ENCODE measurements around the gene NOTCH1. TPM values are rescaled to one million over a fixed set of nuclear protein-coding genes. Genes with fewer than 3 reads are reported as not detected.

NOTCH1 gene
- total and polyA plus RNA-seq, 2 of the 4 experiments (the other 2 are of a cell fraction), result 1.8 to 6.0 TPM

DNA sequence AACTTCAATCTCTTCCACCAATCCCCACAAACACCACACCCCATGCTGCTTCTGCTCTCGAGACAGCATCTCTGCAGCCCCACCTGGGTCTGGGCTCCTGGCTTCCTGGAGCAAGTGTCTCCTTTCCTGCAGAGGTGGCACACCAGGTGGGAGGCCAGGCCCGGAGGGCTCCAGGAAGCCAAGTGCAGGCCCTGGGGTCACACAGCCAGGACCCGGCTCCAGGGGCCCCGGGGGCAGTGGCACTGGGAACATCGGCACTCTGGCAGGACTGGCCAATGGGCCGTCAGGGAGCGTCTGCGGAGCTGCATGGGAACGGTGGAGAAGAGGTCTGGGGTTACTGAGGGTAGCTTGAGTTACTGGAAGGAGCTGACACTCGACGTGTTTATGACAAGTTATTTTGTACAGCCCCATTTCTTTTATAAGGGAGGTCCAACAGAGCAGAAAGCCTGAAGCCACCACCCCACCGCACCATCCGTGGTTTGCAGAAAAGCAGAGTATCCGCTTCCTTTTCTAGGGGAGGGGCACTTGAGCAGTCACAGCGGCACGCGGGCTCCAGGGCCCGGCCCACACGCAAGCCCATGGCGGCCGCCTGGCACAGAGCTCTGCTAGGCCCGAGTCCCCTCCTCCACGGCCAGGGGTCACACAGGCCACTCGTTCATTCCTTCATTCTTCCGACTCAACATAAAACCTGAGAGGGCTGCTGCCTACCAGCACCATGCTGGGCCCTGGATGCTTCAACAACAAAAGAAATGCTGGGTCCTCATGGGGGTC lies 91.6 kb downstream of the NOTCH1 start:
- no TSS peak for BruUV-seq (replicated peaks)
- Histone ChIP-seq H3K23ac (ENCODE audit: low read depth, low read length) (no peak overlapping the region), H4K91ac (ENCODE audit: insufficient read depth, low read depth, low read length) (no peak overlapping the region), H2AK5ac (ENCODE audit: low read depth, low read length) (no peak overlapping the region), H3K9ac (ENCODE audit: low read depth, low read length) (no peak overlapping the region), H3K36me3 (ENCODE audit: control insufficient read depth, insufficient read depth, low read length) (peaks cover 75% of the 10 kb centered on the region), H2AFZ (replicated peaks; ENCODE audit: low read length, poor library complexity) (no peak overlapping the region), H3K27me3 (ENCODE audit: control insufficient read depth, insufficient read depth, low read length) (no peaks in the 10 kb centered on the region), H4K8ac (ENCODE audit: low read depth in 2 of 2, low read length in 2 of 2) (no peak overlapping the region), H3K14ac (replicated peaks; ENCODE audit: low read depth, low read length) (no peak overlapping the region), H2BK15ac (ENCODE audit: low read depth, low read length) (no peak overlapping the region), H3K79me1 (ENCODE audit: low read depth in 1 of 2, low read length in 2 of 2) (peaks cover 6 to 25% of the 10 kb centered on the region in 2 experiments; a peak in 3 of 4 replicates), H3K4me3 (ENCODE audit: insufficient read depth, low read depth, low read length) (no peak overlapping the region), H4K20me1 (ENCODE audit: insufficient read depth, low read length) (peaks cover 14% of the 10 kb centered on the region), H3K18ac (ENCODE audit: low read depth, low read length) (no peak overlapping the region), H3K27ac (ENCODE audit: insufficient read depth, low read length) (no peak overlapping the region), H3K9me3 (ENCODE audit: control insufficient read depth, insufficient read depth, low read length) (no peaks in the 10 kb centered on the region), H2BK120ac (ENCODE audit: low read depth, low read length) (no peak overlapping the region), H2BK20ac (ENCODE audit: low read depth, low read length) (no peak overlapping the region), H3K4ac (ENCODE audit: low read depth, low read length) (no peak overlapping the region), H2AK9ac (replicated peaks; ENCODE audit: low read depth, low read length, poor library complexity) (peak overlapping the region; percentile 20), H2BK5ac (ENCODE audit: low read depth, low read length, poor library complexity, severe bottlenecking) (no peak overlapping the region), H3K4me1 (ENCODE audit: control insufficient read depth, insufficient read depth, low read length) (no peaks in the 10 kb centered on the region), H4K5ac (ENCODE audit: low read depth, low read length) (no peak overlapping the region), H3K4me2 (ENCODE audit: low read depth, low read length) (no peak overlapping the region), H3K56ac (ENCODE audit: extremely low read depth, insufficient read depth, low read length) (no peak overlapping the region), H3K9me1 (ENCODE audit: insufficient read depth, low read length) (no peaks in the 10 kb centered on the region)
- intact Hi-C loops (cut with micrococcal nuclease), result no loop called here
- TF ChIP-seq MAZ (IDR thresholded peaks at IDR 0.05; ENCODE audit: borderline replicate concordance, low read depth, low read length) (no peak), RCOR1 (IDR thresholded peaks at IDR 0.05; ENCODE audit: insufficient replicate concordance, low read length) (no peak), POLR2A (IDR thresholded peaks at IDR 0.05; ENCODE audit: low read depth, low read length) (no peak), RFX5 (IDR thresholded peaks at IDR 0.05; ENCODE audit: low read depth, low read length) (no peak), FOS (IDR thresholded peaks at IDR 0.05; ENCODE audit: low read depth, low read length) (no peak), MXI1 (IDR thresholded peaks at IDR 0.05; ENCODE audit: borderline replicate concordance, low read depth, low read length) (no peak), RAD21 (IDR thresholded peaks at IDR 0.05; ENCODE audit: low read length) (no peak), NFE2L2 (IDR thresholded peaks at IDR 0.05; ENCODE audit: low read depth, low read length) (no peak), MAFK (IDR thresholded peaks at IDR 0.05; ENCODE audit: low read depth, low read length) (no peak), BHLHE40 (IDR thresholded peaks at IDR 0.05; ENCODE audit: low read depth, low read length) (no peak), CHD1 (IDR thresholded peaks at IDR 0.05; ENCODE audit: low read depth, low read length) (no peak), CEBPB (IDR thresholded peaks at IDR 0.05; ENCODE audit: low read depth, low read length) (no peak), SMC3 (IDR thresholded peaks at IDR 0.05; ENCODE audit: low read depth, low read length) (no peak)
- TF ChIP-seq, protein P1, sequence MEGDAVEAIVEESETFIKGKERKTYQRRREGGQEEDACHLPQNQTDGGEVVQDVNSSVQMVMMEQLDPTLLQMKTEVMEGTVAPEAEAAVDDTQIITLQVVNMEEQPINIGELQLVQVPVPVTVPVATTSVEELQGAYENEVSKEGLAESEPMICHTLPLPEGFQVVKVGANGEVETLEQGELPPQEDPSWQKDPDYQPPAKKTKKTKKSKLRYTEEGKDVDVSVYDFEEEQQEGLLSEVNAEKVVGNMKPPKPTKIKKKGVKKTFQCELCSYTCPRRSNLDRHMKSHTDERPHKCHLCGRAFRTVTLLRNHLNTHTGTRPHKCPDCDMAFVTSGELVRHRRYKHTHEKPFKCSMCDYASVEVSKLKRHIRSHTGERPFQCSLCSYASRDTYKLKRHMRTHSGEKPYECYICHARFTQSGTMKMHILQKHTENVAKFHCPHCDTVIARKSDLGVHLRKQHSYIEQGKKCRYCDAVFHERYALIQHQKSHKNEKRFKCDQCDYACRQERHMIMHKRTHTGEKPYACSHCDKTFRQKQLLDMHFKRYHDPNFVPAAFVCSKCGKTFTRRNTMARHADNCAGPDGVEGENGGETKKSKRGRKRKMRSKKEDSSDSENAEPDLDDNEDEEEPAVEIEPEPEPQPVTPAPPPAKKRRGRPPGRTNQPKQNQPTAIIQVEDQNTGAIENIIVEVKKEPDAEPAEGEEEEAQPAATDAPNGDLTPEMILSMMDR (conservative IDR thresholded peaks at IDR 0.05; ENCODE audit: low read depth, low read length), result no peak
- TF ChIP-seq, protein P2, sequence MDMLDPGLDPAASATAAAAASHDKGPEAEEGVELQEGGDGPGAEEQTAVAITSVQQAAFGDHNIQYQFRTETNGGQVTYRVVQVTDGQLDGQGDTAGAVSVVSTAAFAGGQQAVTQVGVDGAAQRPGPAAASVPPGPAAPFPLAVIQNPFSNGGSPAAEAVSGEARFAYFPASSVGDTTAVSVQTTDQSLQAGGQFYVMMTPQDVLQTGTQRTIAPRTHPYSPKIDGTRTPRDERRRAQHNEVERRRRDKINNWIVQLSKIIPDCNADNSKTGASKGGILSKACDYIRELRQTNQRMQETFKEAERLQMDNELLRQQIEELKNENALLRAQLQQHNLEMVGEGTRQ (IDR thresholded peaks at IDR 0.05; ENCODE audit: low read depth, low read length), result no peak
- TF ChIP-seq, protein P3, sequence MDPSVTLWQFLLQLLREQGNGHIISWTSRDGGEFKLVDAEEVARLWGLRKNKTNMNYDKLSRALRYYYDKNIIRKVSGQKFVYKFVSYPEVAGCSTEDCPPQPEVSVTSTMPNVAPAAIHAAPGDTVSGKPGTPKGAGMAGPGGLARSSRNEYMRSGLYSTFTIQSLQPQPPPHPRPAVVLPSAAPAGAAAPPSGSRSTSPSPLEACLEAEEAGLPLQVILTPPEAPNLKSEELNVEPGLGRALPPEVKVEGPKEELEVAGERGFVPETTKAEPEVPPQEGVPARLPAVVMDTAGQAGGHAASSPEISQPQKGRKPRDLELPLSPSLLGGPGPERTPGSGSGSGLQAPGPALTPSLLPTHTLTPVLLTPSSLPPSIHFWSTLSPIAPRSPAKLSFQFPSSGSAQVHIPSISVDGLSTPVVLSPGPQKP (IDR thresholded peaks at IDR 0.05; ENCODE audit: borderline replicate concordance, low read depth, low read length), result no peak
- DNase-seq (no peak), ATAC-seq (ENCODE audit: low read depth) (no peak)
- POLR2A ChIA-PET (ENCODE audit: unreplicated experiment), result no interaction called here
- 82% methylated on average over 3 of the region's 25 CpGs; no CpG with 5 or more reads in 1 of the 2 experiments for WGBS, 2 experiments (ENCODE audit: extremely low coverage in 2 of 2, insufficient read length in 1 of 2)
- CTCF ChIA-PET, result no interaction called here
- dilution Hi-C loops (cut with HindIII; ENCODE audit: low sequenced_read_pairs, unreplicated experiment), result no loop called here
- in situ Hi-C loops (cut with MboI; ENCODE audit: low sequenced_read_pairs), result no loop called here

Data from IMR-90 (cell line).